Aorta (tissue), 5 donors: ENCODE measurements around the gene TSC2. TPM values are rescaled to one million over a fixed set of nuclear protein-coding genes. Genes with fewer than 3 reads are reported as not detected.
A peak's percentile ranks its signal among the peaks of the same experiment; 100 is the strongest.

Experiments
- ATAC-seq: fragments of 200-7000 bp; cut with Tn5 transposase; one replicate; pipeline ENCODE4 v1.9.1; 2022; ENCODE audit warnings: moderate library complexity; ENCODE audit not compliant: low FRiP score
- DNase-seq, 2 donors: peaks; one replicate each; pipeline ENCODE4 v3.0.0-alpha.2; 2020
- H3K27ac ChIP-seq, 2 donors: one replicate each; pipeline ENCODE4 v1.5.1; 2013; ENCODE audit warnings: low read length in 2 of 2, mild to moderate bottlenecking in 2 of 2, moderate library complexity in 2 of 2, control low read depth in 1 of 2, inconsistent platforms in 1 of 2, low read depth in 1 of 2
- H3K27me3 ChIP-seq, 2 donors: one replicate each; pipeline ENCODE4 v1.6.1; 2013; ENCODE audit warnings: control low read depth in 1 of 2, low read length in 1 of 2, mild to moderate bottlenecking in 1 of 2, moderate library complexity in 1 of 2; ENCODE audit not compliant: insufficient read depth in 2 of 2, control insufficient read depth in 1 of 2
- H3K36me3 ChIP-seq, 2 donors: one replicate each; pipeline ENCODE4 v1.6.1; 2013; ENCODE audit warnings: control low read depth in 1 of 2, low read length in 1 of 2, mild to moderate bottlenecking in 1 of 2; ENCODE audit not compliant: insufficient read depth in 2 of 2, control insufficient read depth in 1 of 2
- H3K4me1 ChIP-seq, 2 donors: one replicate each; pipeline ENCODE4 v1.6.1; 2013; ENCODE audit warnings: low read length in 2 of 2, control low read depth in 1 of 2, mild to moderate bottlenecking in 1 of 2, moderate library complexity in 1 of 2; ENCODE audit not compliant: insufficient read depth in 2 of 2, control insufficient read depth in 1 of 2
- H3K4me3 ChIP-seq, 2 donors: one replicate each; pipeline ENCODE4 v1.5.1; 2013; ENCODE audit warnings: low read length in 2 of 2, control low read depth in 1 of 2, mild to moderate bottlenecking in 1 of 2
- H3K9me3 ChIP-seq: one replicate; pipeline ENCODE4 v1.6.1; 2013; ENCODE audit warnings: mild to moderate bottlenecking, low read length; ENCODE audit not compliant: control insufficient read depth
- WGBS, 2 donors: extraction: QIAGEN DNeasy Blood & Tissue Kit; methylation state at CpG; one replicate each; pipeline ENCODE4 v1.1.7; 2013; 5-methylcytosine and 5-hydroxymethylcytosine counted together
- intact Hi-C, 2 donors: fragments of 100-400 bp; cut with DNase I; formaldehyde crosslinking; loops; one replicate each; pipeline versions ENCODE4 v1.14.2 to v1.15.0; 2022
- polyA plus RNA-seq, 2 donors: library from polyadenylated mRNA; stranded (reverse); fragments of 200-250 nt; gene quantifications; one replicate each; pipeline ENCODE4 v1.2.3, GENCODE V29; 2013
- total RNA-seq, 2 donors: library from RNA; stranded (reverse); fragmentation: NEBNext Ultra II Directional; extraction: Animal tissue kit (Norgen Biotek cat#: 25700); gene quantifications; one replicate each; pipeline ENCODE4 v1.2.1, GENCODE V29; 2021
- donor health status: healthy with polysubstance abuse.
- donor health status: Bipolar disorder and iron deficiency.
- donor health status: DM: no; HTN: no; CAD: no.
- donor health status: DM: no; HTN: no; CAD: no.
- donor health status: DM: yes; HTN: yes; CAD: no.

TSC2 gene
- total and polyA plus RNA-seq, 4 donors = 16.2 to 166 (median 119) TPM

DNA sequence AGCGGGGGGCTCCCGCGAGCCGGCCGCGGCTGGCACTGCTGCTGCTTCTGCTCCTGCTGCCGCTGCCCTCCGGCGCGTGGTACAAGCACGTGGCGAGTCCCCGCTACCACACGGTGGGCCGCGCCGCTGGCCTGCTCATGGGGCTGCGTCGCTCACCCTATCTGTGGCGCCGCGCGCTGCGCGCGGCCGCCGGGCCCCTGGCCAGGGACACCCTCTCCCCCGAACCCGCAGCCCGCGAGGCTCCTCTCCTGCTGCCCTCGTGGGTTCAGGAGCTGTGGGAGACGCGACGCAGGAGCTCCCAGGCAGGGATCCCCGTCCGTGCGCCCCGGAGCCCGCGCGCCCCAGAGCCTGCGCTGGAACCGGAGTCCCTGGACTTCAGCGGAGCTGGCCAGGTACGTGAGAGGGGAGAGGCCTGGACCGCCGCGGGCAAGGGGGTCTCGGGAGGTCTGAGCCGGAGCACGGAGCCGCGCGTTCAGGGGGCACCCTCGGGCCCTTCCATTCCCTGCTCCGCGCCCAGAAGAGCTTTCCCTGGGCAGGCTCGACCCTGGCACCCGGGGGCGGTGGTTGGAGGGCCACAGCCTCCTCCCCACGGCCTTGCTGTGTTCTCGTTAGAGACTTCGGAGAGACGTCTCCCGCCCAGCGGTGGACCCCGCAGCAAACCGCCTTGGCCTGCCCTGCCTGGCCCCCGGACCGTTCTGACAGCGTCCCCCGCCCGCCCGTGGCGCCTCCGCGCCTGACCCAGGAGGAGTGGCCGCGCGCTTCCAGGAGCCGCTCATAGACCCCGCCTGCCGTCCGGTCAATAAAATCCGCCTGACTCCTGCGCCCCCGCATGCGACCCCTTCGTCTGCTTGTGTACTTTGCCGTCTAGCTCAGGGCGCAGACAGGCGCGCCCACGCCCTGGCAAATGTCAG is 27.6 kb upstream of the TSC2 start:
- no peak overlapping the region for H3K4me3 ChIP-seq
- WGBS, 2 donors = 1 to 2% methylated on average over 87 to 96 of the region's 96 CpGs

DNA sequence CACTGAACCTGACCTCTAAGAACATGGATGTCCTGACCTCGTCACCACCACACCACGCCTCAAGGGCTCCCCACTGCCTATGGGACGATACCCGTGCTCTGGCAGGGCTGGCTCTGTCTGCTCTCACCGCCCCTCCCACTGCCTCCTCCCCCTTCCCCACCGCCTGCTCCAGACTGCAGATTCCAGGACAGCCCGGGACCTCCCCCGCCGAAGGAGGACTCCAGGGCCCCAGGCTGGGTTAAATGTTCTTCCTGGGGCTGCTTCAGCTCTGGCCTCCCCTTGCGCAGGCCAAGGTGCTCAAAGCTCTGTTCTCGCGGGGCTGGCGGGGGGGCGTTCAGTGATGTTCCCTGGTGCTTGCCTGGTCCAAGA is 25.1 kb upstream of the TSC2 start:
- H3K4me1 ChIP-seq = no peaks in the 10 kb centered on the region
- H3K27ac ChIP-seq = no peak overlapping the region
- peak; percentile 42 for ATAC-seq
- H3K36me3 ChIP-seq = no peaks in the 10 kb centered on the region
- no peak overlapping the region for H3K4me3 ChIP-seq
- intact Hi-C loops = loop anchor here (1.0 to 5.0 kb wide), 3 partner anchors 65 to 130 kb away; no protein-coding TSS in a partner anchor
- H3K27me3 ChIP-seq = no peaks in the 10 kb centered on the region
- no peak for DNase-seq
- H3K9me3 ChIP-seq = no peaks in the 10 kb centered on the region
- WGBS, 2 donors = 1% methylated on average over 14 of the region's 14 CpGs

More for the DNA sequence above, 27.6 kb upstream of the TSC2 start:
- DNase-seq (no peak), ATAC-seq (no peak)
- H3K27me3 ChIP-seq = no peaks in the 10 kb centered on the region
- no peak overlapping the region for H3K27ac ChIP-seq
- intact Hi-C loops = loop anchor here (5.0 kb wide), 2 partner anchors 67 to 132 kb away; no protein-coding TSS in a partner anchor
- H3K4me1 ChIP-seq = no peaks in the 10 kb centered on the region
- no peaks in the 10 kb centered on the region for H3K9me3 ChIP-seq
- no peaks in the 10 kb centered on the region for H3K36me3 ChIP-seq

DNA sequence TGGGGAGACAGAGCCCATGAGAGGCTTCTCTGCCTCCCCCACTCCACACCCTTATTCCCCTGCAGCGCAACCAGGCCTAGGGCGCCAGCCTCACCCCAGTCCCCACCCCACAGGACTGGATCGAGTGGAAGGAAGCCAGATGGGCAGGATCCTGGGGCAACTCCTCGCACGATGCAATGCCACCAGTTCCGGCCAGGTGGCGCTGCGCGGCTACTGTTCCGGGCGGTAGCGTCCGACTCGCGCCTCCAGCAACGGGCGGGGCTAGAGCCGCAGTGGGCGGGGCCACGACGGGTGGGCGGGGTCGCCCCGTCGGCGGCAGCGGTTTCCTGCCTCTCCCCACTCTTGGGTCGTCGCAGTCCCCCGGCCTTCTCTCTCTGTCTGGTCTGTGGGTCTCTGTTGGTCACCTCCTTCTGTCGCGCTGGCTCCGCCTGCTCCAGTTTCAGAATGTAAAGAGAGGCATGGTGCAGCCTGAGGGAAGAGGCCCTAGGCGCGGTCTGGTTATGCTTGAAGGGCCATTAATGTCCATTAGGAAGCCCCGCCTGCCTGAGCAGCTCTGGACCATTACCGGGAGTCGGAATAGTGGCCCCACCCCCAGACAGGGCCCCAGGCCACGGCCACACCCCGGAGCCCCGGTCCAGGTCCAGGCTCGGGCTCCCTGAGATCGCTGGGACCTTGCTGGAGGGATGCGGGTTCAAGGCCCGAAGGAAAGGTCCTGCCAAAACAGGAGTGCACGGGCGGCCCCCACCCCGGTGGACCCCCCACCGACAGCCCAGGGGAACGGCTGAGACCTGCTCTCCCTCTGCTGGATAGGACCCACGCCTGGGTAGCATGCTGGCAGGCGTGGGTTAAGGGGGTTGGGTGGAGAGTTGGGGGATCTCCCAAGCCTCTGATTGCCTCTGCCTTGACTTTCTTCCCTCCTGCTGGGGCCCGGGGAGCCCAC is 24.4 kb upstream of the TSC2 start:
- H3K27ac ChIP-seq = no peak overlapping the region
- no peaks in the 10 kb centered on the region for H3K4me1 ChIP-seq
- ATAC-seq (peak; percentile 95), DNase-seq (peak; percentile 94 to 99)
- H3K4me3 ChIP-seq = no peak overlapping the region
- no peaks in the 10 kb centered on the region for H3K27me3 ChIP-seq
- intact Hi-C loops = loop anchor here (5.0 kb wide), 2 partner anchors 64 to 129 kb away; no protein-coding TSS in a partner anchor
- WGBS, 2 donors = 18 to 22% methylated on average over 41 to 53 of the region's 53 CpGs
- H3K36me3 ChIP-seq = no peaks in the 10 kb centered on the region
- no peaks in the 10 kb centered on the region for H3K9me3 ChIP-seq

DNA sequence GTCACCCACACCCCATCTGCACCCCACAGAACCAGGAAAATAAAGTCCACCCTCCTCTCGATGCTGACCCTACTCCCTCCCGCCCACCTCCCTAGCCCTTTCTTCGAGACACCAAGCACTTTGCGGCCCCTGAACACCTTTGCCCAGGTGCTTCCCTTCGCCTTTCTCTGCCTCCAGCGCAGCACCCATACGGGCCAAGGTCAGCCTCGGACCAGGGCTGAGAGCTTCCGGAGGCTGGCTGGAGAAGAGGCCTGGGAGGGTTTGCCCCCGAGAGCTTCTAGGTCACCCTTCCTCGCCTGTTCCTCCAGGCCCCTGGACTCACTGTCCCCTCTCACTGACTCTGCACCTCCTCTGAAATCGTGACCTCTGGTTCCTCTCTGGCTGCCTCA is 23.8 kb upstream of the TSC2 start:
- intact Hi-C loops = loop anchor here (5.0 kb wide), 2 partner anchors 63 to 128 kb away; no protein-coding TSS in a partner anchor
- Histone ChIP-seq H3K36me3 (no peaks in the 10 kb centered on the region), H3K27me3 (no peaks in the 10 kb centered on the region), H3K4me3 (no peak overlapping the region), H3K27ac (no peak overlapping the region), H3K4me1 (no peaks in the 10 kb centered on the region), H3K9me3 (no peaks in the 10 kb centered on the region)
- DNase-seq (no peak), ATAC-seq (no peak)
- 91 to 98% methylated on average over 12 of the region's 12 CpGs for WGBS, 2 donors

DNA sequence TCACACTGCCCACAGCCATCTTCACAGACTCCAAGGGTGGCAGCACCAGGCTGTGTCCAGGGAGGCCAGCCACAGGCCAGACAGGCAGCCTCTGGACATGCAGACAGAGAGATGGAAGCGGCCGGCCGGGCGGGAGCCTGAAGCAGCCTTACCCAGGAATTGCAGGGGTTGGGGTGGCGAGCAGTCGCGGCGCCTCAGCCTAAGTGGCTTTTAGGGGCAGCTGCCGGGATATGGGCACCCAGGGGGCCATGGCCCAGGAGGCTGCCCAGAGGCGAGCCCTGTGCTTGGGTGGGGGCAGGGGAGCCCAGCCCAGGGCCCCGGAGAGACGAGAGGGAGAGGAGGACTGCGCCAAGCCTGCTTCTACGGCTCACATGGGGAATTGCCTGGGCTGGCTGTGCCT is 22.5 kb upstream of the TSC2 start:
- Histone ChIP-seq H3K9me3 (no peaks in the 10 kb centered on the region), H3K27ac (no peak overlapping the region), H3K36me3 (no peaks in the 10 kb centered on the region), H3K4me3 (no peak overlapping the region), H3K27me3 (no peaks in the 10 kb centered on the region), H3K4me1 (no peaks in the 10 kb centered on the region)
- WGBS, 2 donors = 84 to 88% methylated on average over 14 of the region's 14 CpGs
- DNase-seq (no peak), ATAC-seq (no peak)
- intact Hi-C loops = no loop called here

DNA sequence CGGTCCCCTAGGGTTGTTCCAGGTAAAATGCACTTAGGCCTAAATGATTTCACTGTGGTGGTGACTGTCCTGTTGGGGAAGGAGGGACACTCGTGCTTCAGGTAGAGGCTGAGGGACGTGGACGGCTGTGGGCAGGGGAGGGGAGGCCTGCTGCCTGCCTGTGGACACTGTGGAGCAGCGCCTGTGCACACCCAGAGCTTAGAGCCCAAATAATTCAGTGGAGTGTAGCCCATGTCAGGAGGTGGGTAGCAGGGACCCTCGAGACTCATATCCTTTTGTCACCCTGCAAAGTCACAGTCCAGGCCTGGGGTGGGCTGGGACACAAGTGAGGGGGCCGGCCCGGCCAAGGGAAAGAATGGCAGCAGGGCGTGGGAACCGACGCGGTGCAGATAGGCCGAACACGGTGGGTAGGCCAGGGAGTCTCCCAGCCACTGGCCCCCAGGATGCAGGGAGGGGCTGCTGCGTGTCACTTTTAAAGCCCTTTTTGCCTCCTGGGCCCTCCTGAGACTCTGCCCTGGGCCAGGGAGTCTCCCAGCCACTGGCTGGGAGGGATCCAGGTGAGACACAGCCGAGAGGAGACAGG is 21.8 kb upstream of the TSC2 start:
- WGBS, 2 donors = 74% methylated on average over 16 of the region's 16 CpGs
- no peak overlapping the region for H3K4me3 ChIP-seq
- ATAC-seq = no peak

DNA sequence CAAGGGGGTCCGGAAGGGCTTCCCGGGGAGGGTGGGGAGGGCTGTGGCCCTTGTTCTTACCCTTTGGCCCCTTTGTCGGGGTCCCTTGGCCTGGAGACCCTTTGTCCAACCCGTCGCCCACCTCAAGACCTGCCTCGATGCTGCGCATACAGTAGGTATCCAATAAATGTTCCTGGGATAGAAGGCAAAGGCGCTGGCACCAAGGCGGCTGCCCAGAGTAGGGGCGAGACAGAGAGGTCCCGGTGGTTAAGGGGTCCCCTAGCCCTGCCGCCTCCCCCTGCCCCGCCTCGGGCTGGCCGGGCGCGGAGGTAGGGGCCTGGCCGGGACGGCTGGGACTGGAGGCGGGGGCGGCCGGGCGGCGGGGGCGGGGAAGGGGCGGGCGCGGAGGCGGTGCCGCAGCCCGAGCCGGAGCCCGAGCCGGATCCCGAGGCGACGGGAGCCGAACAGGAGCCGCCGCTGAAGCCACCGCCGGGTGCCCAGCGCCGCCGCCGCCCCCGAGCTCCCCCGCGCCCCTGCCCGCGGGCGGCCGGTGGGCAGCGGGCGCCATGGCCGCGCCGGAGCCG is 21.2 kb upstream of the TSC2 start, which contains the start of gene NHERF2:
NHERF2 (plus strand) TSS at position 442 of the 563 bp plus-strand sequence; CDS start at position 546, 104 bp downstream.
- no peaks in the 10 kb centered on the region for H3K36me3 ChIP-seq
- ATAC-seq (no peak), DNase-seq (no peak)
- no peak within 1 kb of the TSS for H3K27ac ChIP-seq
- no peaks in the 10 kb centered on the region for H3K4me1 ChIP-seq
- no peaks in the 10 kb centered on the region for H3K27me3 ChIP-seq
- intact Hi-C loops = no loop called here
- 7 to 13% methylated on average over 25 to 59 of the region's 59 CpGs for WGBS, 2 donors
- H3K4me3 ChIP-seq = peak within 1 kb of the TSS; percentile 63 to 65
- no peaks in the 10 kb centered on the region for H3K9me3 ChIP-seq

More for the DNA sequence above, 21.8 kb upstream of the TSC2 start:
- Histone ChIP-seq H3K27ac (no peak overlapping the region), H3K36me3 (no peaks in the 10 kb centered on the region), H3K27me3 (no peaks in the 10 kb centered on the region), H3K4me1 (no peaks in the 10 kb centered on the region), H3K9me3 (no peaks in the 10 kb centered on the region)
- intact Hi-C loops = no loop called here
- no peak for DNase-seq
